Osteoblast (primary cell): ENCODE data around the gene CFLAR. TPM values are rescaled to one million over a fixed set of nuclear protein-coding genes. Genes with fewer than 3 reads are reported as not detected.
A peak's percentile ranks its signal among the peaks of the same experiment; 100 is the strongest.

Experiments
- DNase-seq: peaks from one replicate; pipeline ENCODE4 v3.0.0; 2011; ENCODE audit warnings: low spot score, mixed read lengths; ENCODE audit not compliant: insufficient read length; ENCODE audit errors: missing footprints
- H2AFZ ChIP-seq: 2 replicates; pipeline ENCODE4 v1.6.0; 2011; ENCODE audit warnings: mild to moderate bottlenecking, low read length
- H3K27ac ChIP-seq: 2 replicates; pipeline ENCODE4 v1.5.1; 2011; ENCODE audit warnings: mild to moderate bottlenecking, low read depth, low read length, moderate library complexity
- H3K27me3 ChIP-seq: 2 replicates; pipeline ENCODE4 v1.6.0; 2012; ENCODE audit warnings: mild to moderate bottlenecking, control low read depth, inconsistent platforms, low read length, moderate library complexity; ENCODE audit not compliant: insufficient read depth
- H3K36me3 ChIP-seq: 2 replicates; pipeline ENCODE4 v1.5.1; 2011; ENCODE audit warnings: mild to moderate bottlenecking, low read length, control low read depth, moderate library complexity; ENCODE audit not compliant: insufficient read depth
- H3K4me1 ChIP-seq: 2 replicates; pipeline ENCODE4 v1.5.1; 2011; ENCODE audit warnings: mild to moderate bottlenecking, low read length, control low read depth, moderate library complexity; ENCODE audit not compliant: insufficient read depth
- H3K4me2 ChIP-seq: 2 replicates; pipeline ENCODE4 v1.6.0; 2011; ENCODE audit warnings: mild to moderate bottlenecking, low read length; ENCODE audit not compliant: insufficient read depth
- H3K4me3 ChIP-seq: fragments of 200-600 bp; sonication (generic); 3 replicates; pipeline ENCODE4 v1.5.1; 2012; ENCODE audit warnings: mild to moderate bottlenecking, low read length, inconsistent platforms; ENCODE audit not compliant: insufficient read depth
- H3K79me2 ChIP-seq: 2 replicates; pipeline ENCODE4 v1.6.0; 2012; ENCODE audit warnings: mild to moderate bottlenecking, low read length, control low read depth, inconsistent platforms; ENCODE audit not compliant: insufficient read depth
- H3K9me3 ChIP-seq: 2 replicates; pipeline ENCODE4 v1.5.1; 2011; ENCODE audit warnings: low read depth, low read length, control low read depth
- H4K20me1 ChIP-seq: 2 replicates; pipeline ENCODE4 v1.6.0; 2012; ENCODE audit warnings: mild to moderate bottlenecking, low read length, control low read depth; ENCODE audit not compliant: insufficient read depth
- total RNA-seq: library from RNA; depleted of rRNA; stranded (reverse); fragments of >200 nt; gene quantifications from 2 replicates; pipeline ENCODE4 v1.2.3, GENCODE V29; 2012
- TF ChIP-seq, protein P1 (sequence below): IDR thresholded peaks from 2 replicates; pipeline ENCODE4 v1.5.1; 2011; ENCODE audit warnings: mild to moderate bottlenecking, low read depth, low read length, moderate library complexity; ENCODE audit errors: extremely low read depth

Gene CFLAR
- 78.9 and 80.2 TPM in 2 replicates for total RNA-seq

GRCh38 chr2:201116115-201116958 is at the start of gene CFLAR:
Gene CFLAR, plus strand, starts transcription at chr2:201116164. Its CDS starts 13,702 bp downstream, at chr2:201129866.
- TF ChIP-seq, protein P1, sequence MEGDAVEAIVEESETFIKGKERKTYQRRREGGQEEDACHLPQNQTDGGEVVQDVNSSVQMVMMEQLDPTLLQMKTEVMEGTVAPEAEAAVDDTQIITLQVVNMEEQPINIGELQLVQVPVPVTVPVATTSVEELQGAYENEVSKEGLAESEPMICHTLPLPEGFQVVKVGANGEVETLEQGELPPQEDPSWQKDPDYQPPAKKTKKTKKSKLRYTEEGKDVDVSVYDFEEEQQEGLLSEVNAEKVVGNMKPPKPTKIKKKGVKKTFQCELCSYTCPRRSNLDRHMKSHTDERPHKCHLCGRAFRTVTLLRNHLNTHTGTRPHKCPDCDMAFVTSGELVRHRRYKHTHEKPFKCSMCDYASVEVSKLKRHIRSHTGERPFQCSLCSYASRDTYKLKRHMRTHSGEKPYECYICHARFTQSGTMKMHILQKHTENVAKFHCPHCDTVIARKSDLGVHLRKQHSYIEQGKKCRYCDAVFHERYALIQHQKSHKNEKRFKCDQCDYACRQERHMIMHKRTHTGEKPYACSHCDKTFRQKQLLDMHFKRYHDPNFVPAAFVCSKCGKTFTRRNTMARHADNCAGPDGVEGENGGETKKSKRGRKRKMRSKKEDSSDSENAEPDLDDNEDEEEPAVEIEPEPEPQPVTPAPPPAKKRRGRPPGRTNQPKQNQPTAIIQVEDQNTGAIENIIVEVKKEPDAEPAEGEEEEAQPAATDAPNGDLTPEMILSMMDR: no peak
- Histone ChIP-seq H3K4me2 (peak within 1 kb of the TSS; percentile 97), H3K4me1 (peaks cover 35% of the 10 kb centered on the region), H4K20me1 (no peaks in the 10 kb centered on the region), H2AFZ (peak within 1 kb of the TSS; percentile 84), H3K79me2 (peaks cover 41% of the 10 kb centered on the region), H3K4me3 (peak within 1 kb of the TSS; percentile 90), H3K9me3 (no peaks in the 10 kb centered on the region), H3K27ac (peak within 1 kb of the TSS; percentile 99), H3K27me3 (no peaks in the 10 kb centered on the region), H3K36me3 (no peaks in the 10 kb centered on the region)
- peak; percentile 90 for DNase-seq

DNA sequence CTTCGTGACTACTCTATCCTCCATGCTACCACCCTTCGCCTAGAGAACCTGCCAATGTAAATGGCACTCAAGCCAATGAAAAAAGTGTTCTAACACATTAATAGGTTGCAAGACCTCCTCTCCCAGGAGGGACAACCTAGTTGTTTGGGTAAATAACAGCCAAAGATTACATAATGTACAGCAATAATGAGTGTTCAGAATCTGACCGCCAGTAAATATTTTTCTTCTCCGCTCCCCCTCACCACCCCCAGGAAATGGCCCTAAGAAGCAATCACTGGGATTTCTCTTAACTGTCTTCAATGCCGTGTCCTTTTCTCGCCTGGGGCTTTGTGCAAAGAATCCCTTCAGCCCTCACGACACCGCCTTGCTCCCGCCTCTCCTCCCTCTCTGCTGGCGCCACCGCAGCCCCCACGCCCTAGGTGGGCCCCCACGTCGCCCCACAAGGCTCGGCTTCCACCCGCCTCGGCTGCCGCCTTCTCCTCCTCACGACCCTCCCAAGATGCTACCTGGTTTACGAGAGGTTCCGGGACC is 45.0 kb upstream of the CFLAR start:
- H3K4me3 ChIP-seq: peak overlapping the region; percentile 96
- H4K20me1 ChIP-seq: peaks cover 11% of the 10 kb centered on the region
- peaks cover 37% of the 10 kb centered on the region for H3K4me1 ChIP-seq
- peaks cover 84% of the 10 kb centered on the region for H3K79me2 ChIP-seq
- peak overlapping the region; percentile 100 for H2AFZ ChIP-seq
- H3K4me2 ChIP-seq: peak overlapping the region; percentile 82
- no peaks in the 10 kb centered on the region for H3K27me3 ChIP-seq
- peak; percentile 84 for DNase-seq
- no peaks in the 10 kb centered on the region for H3K9me3 ChIP-seq
- no peaks in the 10 kb centered on the region for H3K36me3 ChIP-seq
- TF ChIP-seq, protein P1: no peak
- peak overlapping the region; percentile 98 for H3K27ac ChIP-seq

- H3K27me3 ChIP-seq: no peaks in the 10 kb centered on the region
- H4K20me1 ChIP-seq: peaks cover 11% of the 10 kb centered on the region
- DNase-seq: peak; percentile 97
- peaks cover 81% of the 10 kb centered on the region for H3K79me2 ChIP-seq
- H3K4me1 ChIP-seq: peaks cover 37% of the 10 kb centered on the region
- H3K36me3 ChIP-seq: no peaks in the 10 kb centered on the region
- H3K4me3 ChIP-seq: peak within 1 kb of the TSS; percentile 96
- H3K4me2 ChIP-seq: peak within 1 kb of the TSS; percentile 82
- TF ChIP-seq, protein P1: peak; percentile 25
- H3K27ac ChIP-seq: peak within 1 kb of the TSS; percentile 98
- H2AFZ ChIP-seq: peak within 1 kb of the TSS; percentile 100
- H3K9me3 ChIP-seq: no peaks in the 10 kb centered on the region
These were observed 44.3 kb upstream of the CFLAR start, which contains the start of the genes HYCC2 and NDUFB3 for GRCh38 chr2:201071479-201072200. Gene HYCC2, minus strand, starts transcription at chr2:201071671. Its CDS starts 47,662 bp downstream, at chr2:201024009. Gene NDUFB3, plus strand, starts transcription at chr2:201072001. Its CDS starts 6,882 bp downstream, at chr2:201078883.
